Superior temporal gyrus (tissue), 1 donor: ENCODE results near the gene SMOC2.
"Not testable (repeated sequence)": the region's sequence is repeated elsewhere in the genome, so short reads cannot be mapped to it uniquely, and the experiment has no call there.

ENCODE experiments used
- DNase-seq: peaks from one replicate; pipeline ENCODE4 v3.0.0-alpha.2; 2016; ENCODE audit errors: extremely low spot score

SMOC2 gene

DNA sequence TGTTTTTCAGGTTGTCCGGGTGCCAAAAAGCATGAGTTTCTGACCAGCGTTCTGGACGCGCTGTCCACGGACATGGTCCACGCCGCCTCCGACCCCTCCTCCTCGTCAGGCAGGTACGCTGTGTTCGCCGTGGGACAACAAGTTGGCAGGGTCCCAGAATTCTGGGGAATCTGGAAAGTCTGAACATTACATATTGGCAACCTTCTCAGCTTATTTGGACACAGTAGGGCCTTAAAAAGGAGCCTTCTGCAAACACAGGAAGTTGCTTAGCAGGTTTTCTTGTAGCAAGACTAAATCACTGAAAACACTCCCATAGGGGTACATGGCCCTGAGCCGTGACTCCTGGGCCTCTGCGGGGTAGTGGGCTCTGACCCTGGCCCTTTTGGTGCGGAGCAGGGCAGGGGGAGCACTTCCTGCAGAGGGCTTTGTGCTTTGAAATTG, 209.7 kb downstream of the SMOC2 start:
- DNase-seq: no peak

DNA sequence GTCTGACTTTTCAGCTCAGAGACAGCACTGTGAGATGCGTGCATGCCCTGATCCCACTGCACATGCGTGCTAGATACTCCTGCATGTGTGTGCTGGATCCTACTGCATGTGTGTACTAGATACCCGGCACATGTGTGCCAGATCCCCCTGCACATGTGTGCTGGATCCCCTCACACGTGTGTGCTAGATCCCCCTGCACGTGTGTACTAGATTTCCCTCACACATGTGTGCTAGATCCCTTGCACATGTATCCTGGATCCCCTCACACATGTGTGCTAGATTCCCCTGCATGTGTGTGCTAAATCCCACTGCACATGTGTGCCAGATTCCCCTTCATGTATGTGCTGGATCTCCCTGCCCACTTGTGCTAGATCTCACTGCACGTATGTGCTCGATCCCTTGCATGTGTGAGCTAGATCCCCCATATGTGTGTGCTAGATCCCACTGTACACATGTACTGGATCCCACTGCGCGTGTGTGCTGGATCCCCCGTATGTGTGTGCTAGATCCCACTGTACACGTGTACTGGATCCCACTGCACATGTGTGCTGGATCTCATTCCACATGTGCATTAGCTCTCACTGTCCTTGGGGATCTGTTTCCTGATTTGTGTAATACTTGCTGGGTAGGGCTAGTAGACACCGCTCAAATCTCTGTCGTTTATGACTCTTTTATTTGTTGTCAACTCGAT, 214.6 kb downstream of the SMOC2 start:
- DNase-seq: no peak

DNA sequence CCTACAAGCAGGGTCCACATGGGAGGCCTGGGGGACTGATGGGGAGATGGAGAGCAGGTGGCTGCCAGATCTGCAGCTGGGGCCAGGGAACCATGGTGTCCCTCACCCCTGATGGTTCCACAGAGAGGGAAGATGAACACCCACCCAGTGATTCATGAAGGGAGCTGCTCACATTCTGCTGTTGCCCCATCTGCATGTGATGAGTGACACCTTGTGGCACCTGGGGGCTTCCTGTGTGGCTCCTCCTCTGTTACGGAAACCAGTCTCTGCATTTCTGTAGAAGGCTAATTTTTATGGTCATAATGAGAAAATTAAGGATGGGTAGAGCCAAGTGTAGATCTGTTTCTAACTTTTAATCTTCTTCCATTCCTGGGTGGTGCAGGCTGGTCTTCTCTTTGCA, 217.1 kb downstream of the SMOC2 start:
- no peak for DNase-seq

DNA sequence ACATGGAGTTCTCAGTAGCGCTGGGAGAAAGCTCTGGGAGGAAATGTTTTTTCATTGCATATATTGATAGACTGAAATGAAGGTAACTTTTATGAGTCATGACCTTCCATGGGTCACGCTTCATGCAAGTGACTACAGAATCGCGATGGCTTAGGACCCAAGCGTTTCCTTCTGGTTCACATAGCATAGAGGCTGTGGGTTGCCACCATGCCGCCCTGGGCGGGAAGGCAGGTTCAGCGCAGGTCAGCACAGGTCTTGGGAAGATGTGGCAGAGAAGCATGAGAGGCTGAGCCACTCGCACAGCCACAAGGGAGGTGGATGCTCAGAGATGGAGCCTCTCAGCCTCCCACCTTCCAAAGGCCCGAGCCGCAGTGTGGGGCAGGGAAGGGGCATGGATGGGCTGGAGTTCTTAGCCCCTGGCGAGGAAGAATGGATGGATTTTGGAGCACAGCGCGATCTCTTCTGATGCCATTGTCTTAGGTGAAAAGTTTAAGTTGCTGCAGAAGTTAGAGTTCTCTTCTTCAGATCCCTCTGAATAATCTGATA, 219.5 kb downstream of the SMOC2 start:
- DNase-seq: no peak

DNA sequence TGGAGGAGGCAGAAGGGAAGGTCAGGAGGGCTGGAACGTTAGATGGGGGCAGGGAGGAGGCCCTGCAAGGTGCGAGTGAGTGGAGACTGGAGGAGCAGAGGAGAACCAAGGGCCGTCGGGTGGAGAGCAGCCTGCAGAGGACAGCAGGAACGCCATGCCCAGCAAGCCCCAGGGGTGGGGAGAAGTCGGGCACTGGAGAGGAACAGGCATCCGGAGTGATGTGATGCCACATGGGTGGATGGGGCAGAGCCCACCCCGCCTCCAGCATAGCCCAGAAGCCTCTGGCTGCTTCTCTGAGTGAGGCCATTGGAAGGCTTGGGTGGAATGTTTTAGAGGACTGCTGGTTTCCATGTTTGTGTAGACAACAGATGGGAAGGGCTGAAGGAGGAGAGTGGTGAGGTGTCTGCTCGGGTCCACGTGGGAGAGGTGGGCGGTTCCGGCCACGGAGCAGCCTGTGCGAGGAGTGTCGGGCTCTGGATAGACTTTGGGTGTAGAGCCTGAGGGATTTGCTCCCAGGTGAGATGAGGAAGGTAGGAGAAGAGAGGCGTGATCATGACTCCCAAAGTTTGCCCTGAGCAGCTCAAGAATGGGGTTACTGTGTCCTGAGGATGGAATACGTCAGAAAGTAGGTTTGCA, 221.4 kb downstream of the SMOC2 start:
- no peak for DNase-seq

DNA sequence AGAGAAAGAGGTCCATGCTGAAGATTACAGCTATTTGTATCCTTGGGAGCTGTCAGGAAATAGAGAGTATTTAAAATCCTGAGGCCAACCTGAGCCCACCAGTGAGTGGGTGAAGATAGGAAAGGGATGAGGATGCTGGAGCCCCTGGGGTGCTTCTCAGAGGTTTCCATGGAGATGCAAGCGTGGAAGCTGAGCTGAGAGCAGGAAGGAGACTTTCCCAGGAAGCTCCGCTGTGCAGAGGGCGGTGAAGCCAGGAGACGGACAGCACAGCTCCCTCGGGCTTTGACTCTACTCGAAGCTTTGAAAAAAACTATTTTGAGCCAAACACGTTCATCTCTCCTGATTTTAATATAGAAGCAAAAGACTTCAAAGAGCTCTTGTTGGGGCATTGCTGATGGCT, 222.1 kb downstream of the SMOC2 start:
- DNase-seq: no peak

DNA sequence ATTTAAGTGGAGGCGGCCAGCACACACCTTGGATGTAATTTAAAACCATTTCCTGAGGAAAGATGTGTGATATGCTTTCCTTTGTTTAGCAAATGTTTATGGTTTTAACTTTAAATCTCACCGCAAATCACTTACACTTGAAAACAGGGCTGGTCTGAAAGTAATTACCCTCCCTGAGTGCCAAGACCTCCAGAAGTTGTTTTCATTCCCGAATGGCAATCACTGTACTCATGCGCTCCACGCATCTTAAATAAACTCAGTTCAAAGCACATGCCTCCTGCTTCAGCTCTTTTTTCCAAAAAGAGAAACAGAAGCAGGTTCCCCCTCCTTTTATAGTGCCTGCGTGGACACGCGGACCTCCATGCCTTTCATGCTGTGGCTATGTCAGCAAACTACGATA, 224.0 kb downstream of the SMOC2 start:
- no peak for DNase-seq

DNA sequence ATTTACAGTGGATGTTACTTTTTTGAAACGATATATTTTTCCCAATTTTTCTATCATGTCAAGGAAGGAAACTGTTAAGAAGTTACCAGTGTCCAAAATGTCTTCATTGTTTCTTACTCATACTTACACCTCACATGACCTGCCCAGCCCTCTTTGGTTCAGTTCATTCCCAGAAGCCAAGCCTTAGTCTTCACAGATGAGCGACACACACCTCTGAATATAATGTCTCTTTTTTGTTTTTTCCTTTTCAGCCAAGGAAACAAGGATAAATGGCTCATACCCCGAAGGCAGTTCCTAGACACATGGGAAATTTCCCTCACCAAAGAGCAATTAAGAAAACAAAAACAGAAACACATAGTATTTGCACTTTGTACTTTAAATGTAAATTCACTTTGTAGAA, 225.2 kb downstream of the SMOC2 start:
- DNase-seq: no peak

DNA sequence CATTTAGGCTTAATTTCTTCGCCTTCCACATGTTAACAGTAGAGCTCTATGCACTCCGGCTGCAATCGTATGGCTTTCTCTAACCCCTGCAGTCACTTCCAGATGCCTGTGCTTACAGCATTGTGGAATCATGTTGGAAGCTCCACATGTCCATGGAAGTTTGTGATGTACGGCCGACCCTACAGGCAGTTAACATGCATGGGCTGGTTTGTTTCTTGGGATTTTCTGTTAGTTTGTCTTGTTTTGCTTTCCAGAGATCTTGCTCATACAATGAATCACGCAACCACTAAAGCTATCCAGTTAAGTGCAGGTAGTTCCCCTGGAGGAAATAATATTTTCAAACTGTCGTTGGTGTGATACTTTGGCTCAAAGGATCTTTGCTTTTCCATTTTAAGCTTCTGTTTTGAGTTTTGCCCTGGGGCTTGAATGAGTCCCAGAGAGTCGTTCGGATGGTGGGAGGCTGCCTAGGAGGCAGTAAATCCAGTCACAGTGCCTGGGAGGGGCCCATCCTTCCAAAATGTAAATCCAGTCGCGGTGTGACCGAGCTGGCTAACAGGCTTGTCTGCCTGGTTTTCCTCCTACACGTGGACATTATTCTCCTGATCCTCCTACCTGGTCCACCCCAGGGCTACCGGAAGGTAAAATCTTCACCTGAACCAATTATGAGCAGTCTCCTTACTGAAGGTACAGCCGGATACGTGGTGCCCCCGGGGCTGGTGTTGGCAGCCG, 225.9 kb downstream of the SMOC2 start:
- DNase-seq: no peak

DNA sequence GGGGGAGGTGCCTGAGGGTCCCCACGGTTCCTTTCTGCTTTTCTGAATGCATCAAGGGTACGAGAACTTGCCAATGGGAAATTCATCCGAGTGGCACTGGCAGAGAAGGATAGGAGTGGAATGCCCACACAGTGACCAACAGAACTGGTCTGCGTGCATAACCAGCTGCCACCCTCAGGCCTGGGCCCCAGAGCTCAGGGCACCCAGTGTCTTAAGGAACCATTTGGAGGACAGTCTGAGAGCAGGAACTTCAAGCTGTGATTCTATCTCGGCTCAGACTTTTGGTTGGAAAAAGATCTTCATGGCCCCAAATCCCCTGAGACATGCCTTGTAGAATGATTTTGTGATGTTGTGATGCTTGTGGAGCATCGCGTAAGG, 226.4 kb downstream of the SMOC2 start:
- no peak for DNase-seq

DNA sequence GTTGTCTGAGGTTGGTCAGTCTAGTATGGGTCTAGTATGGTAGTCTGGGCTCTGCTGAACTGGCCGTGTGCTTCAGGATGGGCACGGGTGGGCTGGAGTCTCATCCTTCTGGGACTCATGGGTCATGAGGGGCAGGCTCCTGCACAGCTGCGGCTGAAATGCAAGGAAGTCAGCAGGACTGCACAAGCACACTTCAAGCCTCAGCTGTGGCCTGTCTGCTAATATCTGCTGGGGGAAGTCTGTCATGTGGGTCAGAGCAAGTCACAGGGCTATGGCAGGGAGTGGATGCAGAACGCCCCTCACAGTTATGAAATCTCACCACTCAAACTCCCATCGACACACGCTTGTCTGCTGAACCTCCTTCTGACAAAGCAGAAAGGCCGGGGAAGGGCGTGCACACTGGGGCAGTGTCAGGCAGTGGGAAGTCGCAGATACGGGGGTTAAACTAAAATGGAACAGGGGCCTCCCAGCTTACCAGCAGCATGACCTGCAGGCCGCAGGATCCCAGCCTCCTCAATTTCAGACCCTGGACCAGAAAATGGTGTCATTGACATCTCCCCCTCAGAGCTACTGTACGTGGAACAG, 229.5 kb downstream of the SMOC2 start:
- DNase-seq: no peak

DNA sequence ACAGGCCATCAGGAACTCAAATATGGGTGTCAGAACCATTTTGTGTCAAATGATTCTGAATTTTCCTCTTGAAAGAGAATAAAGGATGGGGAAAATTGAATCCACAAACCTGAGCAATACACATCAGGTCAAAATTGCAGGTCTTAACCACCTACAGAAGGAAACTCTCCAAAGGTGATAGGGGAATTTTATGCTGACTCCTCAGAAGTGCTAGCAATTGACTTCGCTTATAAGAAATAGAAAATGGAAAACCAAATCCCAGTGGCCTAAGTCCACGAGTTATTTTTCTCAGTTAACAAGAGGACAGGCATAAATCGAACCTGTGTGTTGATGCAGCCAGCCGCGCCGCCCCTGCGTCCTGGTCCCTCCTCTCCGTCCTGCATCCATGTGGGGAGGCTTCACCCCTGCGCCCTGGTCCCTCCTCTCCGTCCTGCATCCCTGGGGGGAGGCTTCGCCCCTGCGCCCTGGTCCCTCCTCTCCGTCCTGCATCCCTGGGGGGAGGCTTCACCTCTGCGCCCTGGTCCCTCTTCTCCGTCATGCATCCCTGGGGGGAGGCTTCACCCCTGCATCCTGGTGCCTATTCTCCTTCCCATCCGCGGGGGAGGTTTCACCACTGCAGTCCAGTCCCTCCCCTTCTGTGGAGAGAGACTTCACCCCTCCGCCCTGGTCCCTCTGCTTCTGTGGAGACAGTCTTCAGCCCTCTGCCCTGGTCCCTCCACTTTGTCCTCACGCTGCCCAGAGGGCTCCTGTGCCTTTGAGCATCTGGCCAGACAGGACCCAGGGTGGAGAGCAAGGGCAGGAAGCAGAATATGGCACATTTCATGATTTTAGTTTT, 230.3 kb downstream of the SMOC2 start:
- no peak for DNase-seq

DNA sequence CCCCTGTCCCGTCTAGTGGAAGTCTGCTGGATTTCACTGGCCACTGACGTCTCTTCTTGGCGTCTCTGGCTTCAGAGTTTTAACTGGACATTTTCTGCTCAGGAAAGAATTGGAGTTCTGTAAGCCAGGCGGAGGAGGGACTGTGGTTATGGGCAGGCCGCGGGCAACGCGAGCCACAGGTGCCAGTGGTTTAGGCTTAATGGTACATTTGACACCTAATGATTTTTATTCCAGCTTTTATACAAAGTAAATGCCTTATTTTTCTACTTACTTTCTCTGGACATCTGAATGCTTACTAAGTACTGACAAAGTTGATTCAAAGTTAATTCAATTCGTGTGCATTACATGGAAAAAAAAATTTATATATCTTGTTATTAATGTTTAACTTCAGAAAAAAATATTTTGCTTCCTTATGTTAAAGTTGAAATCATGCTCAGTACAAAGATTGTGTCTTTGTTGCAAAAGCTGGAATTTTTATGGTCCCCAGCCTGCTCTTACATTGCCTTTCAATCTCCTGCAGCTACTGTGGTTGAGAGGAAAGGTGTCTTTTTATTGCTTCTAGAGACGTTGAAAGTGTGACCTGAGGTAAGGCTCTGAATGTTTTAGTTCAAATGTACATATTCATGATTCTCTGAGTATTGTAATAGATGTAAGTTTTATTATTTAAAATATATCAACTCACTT, 231.0 kb downstream of the SMOC2 start:
- DNase-seq: no peak

DNA sequence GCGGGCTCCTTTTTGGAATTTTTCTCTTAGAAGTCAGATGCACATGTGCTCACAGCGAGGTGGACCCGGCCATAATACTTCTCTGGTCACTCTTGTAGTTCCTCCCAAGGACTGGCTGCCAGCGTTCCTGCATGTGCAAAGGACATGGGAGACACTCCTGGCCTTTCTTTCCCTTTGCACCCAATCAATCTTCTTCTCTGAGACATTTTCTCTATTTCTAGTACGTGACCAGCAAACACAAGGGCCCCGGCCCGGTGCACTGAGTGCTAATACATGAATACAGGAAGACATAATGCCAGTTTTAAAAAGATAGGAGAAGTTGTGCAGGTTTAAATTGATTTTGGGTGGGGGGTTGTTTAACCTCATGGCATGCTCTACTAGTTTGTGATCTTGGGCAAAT, 233.6 kb downstream of the SMOC2 start:
- no peak for DNase-seq

DNA sequence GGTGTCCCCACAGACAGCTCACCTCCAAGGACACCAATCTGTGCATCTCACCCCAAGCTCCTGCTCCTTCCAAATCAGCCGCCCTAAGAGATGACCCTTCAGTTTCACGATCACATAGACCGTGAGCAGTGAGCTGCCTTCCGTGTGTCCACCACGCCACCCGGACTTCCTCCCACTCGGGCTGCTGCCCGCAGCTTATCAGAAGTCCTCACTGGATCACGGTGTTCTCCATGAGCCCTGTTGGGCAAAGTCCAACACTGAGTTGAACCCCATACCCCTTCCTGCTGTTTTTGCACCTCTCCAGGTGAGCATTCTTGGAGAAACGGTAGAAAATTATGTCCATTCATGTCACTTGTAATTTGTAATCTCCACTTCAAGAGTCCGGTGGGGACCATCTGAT, 234.4 kb downstream of the SMOC2 start:
- DNase-seq: no peak

DNA sequence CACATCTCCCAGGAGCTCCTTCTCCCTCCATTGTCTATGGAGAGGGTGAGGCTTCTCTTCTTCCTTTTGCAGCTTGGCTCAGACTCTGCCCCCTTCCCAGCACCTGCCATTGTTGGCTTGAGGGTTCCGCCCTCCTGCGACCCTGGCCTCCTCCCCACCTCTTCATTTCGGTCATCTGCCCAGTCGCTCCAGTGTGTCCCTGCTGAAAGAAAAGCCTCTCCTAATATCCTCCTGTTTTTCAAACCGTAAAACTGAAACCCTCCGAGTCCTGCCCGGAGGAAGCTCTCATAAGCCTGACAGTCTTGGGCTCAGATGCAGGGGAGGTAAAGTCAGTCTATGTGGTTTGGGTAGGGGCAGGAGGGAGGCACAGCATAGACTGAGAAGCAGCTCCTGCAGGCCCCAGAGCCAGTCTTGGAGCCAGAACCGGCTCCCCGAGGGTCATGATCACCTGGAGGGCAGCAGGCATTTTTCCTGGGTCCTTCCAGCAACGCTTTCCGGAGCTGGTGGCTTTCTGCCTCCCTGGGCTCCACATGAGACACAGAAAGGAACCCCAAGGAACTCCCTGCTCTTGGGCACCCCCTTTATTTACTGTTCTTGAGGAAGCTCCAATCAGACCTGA, 235.1 kb downstream of the SMOC2 start:
- DNase-seq: no peak

DNA sequence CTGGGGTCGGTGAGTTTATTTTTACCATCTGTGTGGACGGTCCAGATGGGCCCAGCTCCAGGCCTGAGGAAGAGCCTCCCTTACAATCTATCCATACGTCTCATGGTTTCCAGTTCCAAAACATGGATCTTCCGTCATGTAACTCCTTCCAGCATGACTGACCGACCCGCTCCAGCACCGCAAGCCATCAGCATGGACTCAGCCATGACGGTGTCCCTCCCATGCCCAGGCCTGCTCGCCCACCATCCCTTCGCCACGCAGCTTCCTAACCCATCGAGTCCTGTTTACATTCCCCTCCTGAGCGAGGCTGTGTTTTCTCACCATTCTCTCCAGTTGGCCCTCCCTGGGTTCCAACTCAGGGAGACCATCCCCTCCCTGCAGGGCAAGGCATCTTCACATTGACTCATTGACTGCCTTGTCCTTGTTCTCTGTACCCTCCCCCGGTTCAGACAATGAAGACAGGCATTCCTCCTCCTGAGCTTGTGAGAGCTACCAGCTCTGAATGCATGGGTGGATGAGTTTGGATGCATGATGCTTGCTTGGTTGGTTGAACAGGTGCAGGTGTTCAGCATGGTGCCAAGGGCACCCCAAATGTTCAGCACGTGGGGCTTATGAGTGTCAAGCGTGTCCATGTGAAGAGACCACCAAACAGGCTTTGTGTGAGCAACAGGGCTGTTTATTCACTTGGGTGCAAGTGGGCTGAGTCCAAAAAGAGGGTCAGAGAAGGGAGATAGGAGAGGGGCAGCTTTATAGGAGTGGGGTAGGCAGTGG, 235.8 kb downstream of the SMOC2 start:
- DNase-seq: no peak

DNA sequence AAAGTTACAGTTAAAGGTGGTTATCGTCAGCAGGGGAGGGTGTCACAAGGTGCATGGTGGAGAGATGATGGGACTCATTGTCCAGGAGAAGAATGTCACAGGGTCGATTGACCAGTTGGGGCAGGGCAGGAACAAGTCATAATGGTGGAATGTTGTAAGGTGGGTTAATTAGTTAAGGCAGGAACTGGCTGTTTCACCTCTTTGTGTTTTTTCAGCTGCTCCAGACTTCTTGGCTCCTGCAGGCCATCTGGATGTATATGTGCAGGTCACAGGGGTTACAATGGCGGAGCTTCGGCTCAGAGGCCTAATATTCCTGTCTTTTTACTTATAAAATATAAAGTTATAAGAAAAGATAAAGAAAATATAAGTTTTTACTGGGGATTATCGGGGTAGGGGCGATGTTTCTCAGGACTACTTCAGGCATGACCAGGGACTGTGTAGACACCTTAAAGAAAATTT, 236.4 kb downstream of the SMOC2 start:
- DNase-seq: not testable (repeated sequence)

DNA sequence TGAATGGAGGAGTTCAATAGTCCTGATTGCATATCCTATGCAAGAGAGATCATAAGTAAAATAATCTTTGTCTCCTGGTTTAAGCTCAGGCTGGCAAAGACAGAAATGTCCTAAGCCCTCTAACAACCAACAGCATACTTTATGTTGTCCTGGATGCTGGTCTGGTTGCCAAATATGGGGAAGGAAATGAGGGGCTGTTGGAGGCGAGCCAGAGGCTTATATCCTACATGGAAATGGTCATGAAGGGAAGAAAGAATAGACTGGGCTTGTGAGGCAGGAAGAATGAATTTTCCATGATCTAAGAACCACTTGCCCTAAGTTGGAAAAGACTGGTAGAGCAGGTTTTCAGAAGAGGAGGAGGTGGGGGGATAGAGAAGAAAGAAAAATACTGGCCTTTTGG, 237.1 kb downstream of the SMOC2 start:
- no peak for DNase-seq

DNA sequence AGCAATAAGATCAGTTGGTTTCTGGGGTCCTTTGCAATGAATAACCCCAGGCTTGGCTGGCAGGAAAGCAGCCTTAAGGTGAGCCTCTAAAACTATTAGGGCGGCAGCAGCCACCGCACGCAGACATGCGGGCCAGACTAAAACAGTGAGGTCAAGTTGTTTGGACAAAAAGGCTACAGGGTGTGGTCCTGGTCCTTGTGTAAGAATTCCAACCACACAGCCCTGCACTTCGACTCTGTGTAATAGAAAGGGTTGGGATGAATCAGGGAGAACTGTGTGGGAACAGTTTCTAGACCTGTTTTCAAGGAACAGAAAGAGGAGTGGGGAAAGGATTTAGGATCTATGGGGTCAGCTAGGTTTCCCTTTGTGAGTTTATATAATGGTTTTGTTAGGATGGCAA, 237.6 kb downstream of the SMOC2 start:
- no peak for DNase-seq
